Psoas muscle (tissue), 8 donors: Measurements from ENCODE around the gene NT5C3B. TPM values are rescaled to one million over a fixed set of nuclear protein-coding genes. Genes with fewer than 3 reads are reported as not detected.

Source experiments
- ATAC-seq, 4 donors: fragments of 200-7000 bp; cut with Tn5 transposase; one replicate each; pipeline ENCODE4 v1.9.1; 2020; ENCODE audit warnings: moderate library complexity in 3 of 4, mild to moderate bottlenecking in 2 of 4
- DNase-seq, 2 donors: peaks; one replicate each; pipeline ENCODE4 v3.0.0-alpha.2; 2020
- H3K27ac ChIP-seq: fragments of 200-600 bp; one replicate; pipeline ENCODE4 v1.8.0; 2022
- H3K27me3 ChIP-seq, 3 donors: fragments of 200-600 bp in 1 of 3; one replicate each; pipeline versions ENCODE4 v1.6.1 to v1.8.0; 2013 to 2022; ENCODE audit warnings: low read length in 2 of 3, mild to moderate bottlenecking in 2 of 3, moderate library complexity in 1 of 3; ENCODE audit not compliant: insufficient read depth in 3 of 3
- H3K36me3 ChIP-seq, 2 donors: fragments of 200-600 bp in 1 of 2; one replicate each; pipeline versions ENCODE4 v1.6.1 to v1.8.0; 2013 to 2022; ENCODE audit warnings: low read depth in 1 of 2, mild to moderate bottlenecking in 1 of 2, moderate library complexity in 1 of 2; ENCODE audit not compliant: insufficient read depth in 1 of 2
- H3K4me1 ChIP-seq: fragments of 200-600 bp; one replicate; pipeline ENCODE4 v1.8.0; 2022
- H3K4me3 ChIP-seq: fragments of 200-600 bp; one replicate; pipeline ENCODE4 v1.8.0; 2022; ENCODE audit warnings: mild to moderate bottlenecking
- H3K9me3 ChIP-seq: fragments of 200-600 bp; one replicate; pipeline ENCODE4 v1.8.0; 2022
- CTCF ChIP-seq: fragments of 200-600 bp; IDR thresholded peaks from one replicate; pipeline ENCODE4 v1.8.0; 2022; ENCODE audit warnings: antibody characterized with exemption
- WGBS, 3 donors: extraction: QIAGEN DNeasy Blood & Tissue Kit; methylation state at CpG; one replicate each; pipeline versions ENCODE4 v1.1.6 to v1.1.7; 2013; 5-methylcytosine and 5-hydroxymethylcytosine counted together
- intact Hi-C, 2 donors: fragments of 100-400 bp; cut with DNase I; formaldehyde crosslinking; loops; one replicate each; pipeline versions ENCODE4 v1.11.0 to v1.14.2; 2022
- polyA plus RNA-seq, 3 donors: library from polyadenylated mRNA; stranded (reverse); fragments of 200-250 nt; gene quantifications; one replicate each; pipeline ENCODE4 v1.2.3, GENCODE V29; 2013
- total RNA-seq, 4 donors: library from RNA; stranded (reverse); fragmentation: NEBNext Ultra II Directional in 2 of 4; extraction: Animal tissue kit (Norgen Biotek cat#: 25700) in 2 of 4; gene quantifications; one replicate each; pipeline versions ENCODE4 v1.2.1 to v1.2.4, GENCODE V29; 2021 to 2023
- donor health status: healthy with polysubstance abuse.
- donor health status: DM: no; HTN: no; CAD: no; lungs with moderate emphysema.
- donor health status: Bipolar disorder and iron deficiency.
- donor health status: healthy.
- donor health status: DM: yes; HTN: yes; CAD: no.
- donor health status: DM: no; HTN: no; CAD: no.
- donor health status: DM: no; HTN: no; CAD: no.
- donor health status: DM: yes; HTN: yes; CAD: no.

The NT5C3B gene
- total and polyA plus RNA-seq, 7 donors, result 12.2 to 27.5 (median 18.6) TPM

- H3K4me3 ChIP-seq, result no peak overlapping the region
- H3K36me3 ChIP-seq, result no peaks in the 10 kb centered on the region
- H3K27me3 ChIP-seq, result no peaks in the 10 kb centered on the region
- no peak for DNase-seq
- WGBS, 3 donors, result 50 to 57% (median 51%) methylated on average over 19 to 22 of the region's 22 CpGs
- H3K27ac ChIP-seq, result no peak overlapping the region
- no peaks in the 10 kb centered on the region for H3K4me1 ChIP-seq
- ATAC-seq, result peak; percentile 24 to 60 (median 43)
- no peak for TF ChIP-seq CTCF
- H3K9me3 ChIP-seq, result no peaks in the 10 kb centered on the region
- intact Hi-C loops, result no loop called here
Measured at GRCh38 chr17:41792845-41793783, 42.9 kb downstream of the NT5C3B start.

GRCh38 chr17:41787021-41787418, 49.0 kb downstream of the NT5C3B start:
- no peak for DNase-seq

GRCh38 chr17:41786227-41787020, 49.6 kb downstream of the NT5C3B start, which contains the start of gene JUP:
Gene JUP (minus strand): TSS chr17:41786711. CDS start chr17:41771854, 14,857 bp downstream.
- Histone ChIP-seq H3K4me3 (peak within 1 kb of the TSS; percentile 90), H3K27ac (peak within 1 kb of the TSS; percentile 83), H3K36me3 (no peaks in the 10 kb centered on the region), H3K9me3 (no peaks in the 10 kb centered on the region), H3K27me3 (no peaks in the 10 kb centered on the region), H3K4me1 (peaks cover 42% of the 10 kb centered on the region)
- 0 to 1% (median 0%) methylated on average over 61 to 79 of the region's 79 CpGs for WGBS, 3 donors
- intact Hi-C loops, result no loop called here
- ATAC-seq (peak; percentile 92 to 99 (median 96)), DNase-seq (peak; percentile 100)
- TF ChIP-seq CTCF, result peak; percentile 84

More at GRCh38 chr17:41787021-41787418, 49.0 kb downstream of the NT5C3B start:
- Histone ChIP-seq H3K4me3 (no peak overlapping the region), H3K9me3 (no peaks in the 10 kb centered on the region), H3K36me3 (no peaks in the 10 kb centered on the region), H3K27ac (peak overlapping the region; percentile 83), H3K27me3 (no peaks in the 10 kb centered on the region), H3K4me1 (peaks cover 36% of the 10 kb centered on the region)
- no peak for TF ChIP-seq CTCF
- 27 to 37% (median 28%) methylated on average over 4 of the region's 4 CpGs for WGBS, 3 donors
- intact Hi-C loops, result no loop called here
- ATAC-seq, result no peak

GRCh38 chr17:41785859-41786226, 50.2 kb downstream of the NT5C3B start:
- DNase-seq, result peak in 1 of 2 donors; percentile 74
- H3K27me3 ChIP-seq, result no peaks in the 10 kb centered on the region
- H3K4me1 ChIP-seq, result peaks cover 46% of the 10 kb centered on the region
- H3K36me3 ChIP-seq, result no peaks in the 10 kb centered on the region
- no peaks in the 10 kb centered on the region for H3K9me3 ChIP-seq
- no peak for ATAC-seq
- peak overlapping the region; percentile 90 for H3K4me3 ChIP-seq
- TF ChIP-seq CTCF, result no peak
- intact Hi-C loops, result no loop called here
- peak overlapping the region; percentile 83 for H3K27ac ChIP-seq
- WGBS, 3 donors, result 0 to 2% (median 1%) methylated on average over 8 to 22 of the region's 22 CpGs
